NCI-H510A treated with DMSO at 0.1 percent for 48 hours (cell line): ENCODE measurements around the gene PSMC5.
"Not testable (repeated sequence)": the region's sequence is repeated elsewhere in the genome, so short reads cannot be mapped to it uniquely, and the experiment has no call there.

Experiments used
- DNase-seq: peaks from one replicate; lab custom pipeline; 2025; lab: John Stamatoyannopoulos, UW

The PSMC5 gene

GRCh38 chr17:63827002-63827800, at the start of gene PSMC5, which contains the start of gene FTSJ3:
Gene PSMC5, plus strand, starts transcription at chr17:63827431. Its CDS starts 60 bp downstream, at chr17:63827491.
Gene FTSJ3, minus strand, starts transcription at chr17:63827663. Its CDS starts 761 bp downstream, at chr17:63826902.
- peak; percentile 99 for DNase-seq

DNA sequence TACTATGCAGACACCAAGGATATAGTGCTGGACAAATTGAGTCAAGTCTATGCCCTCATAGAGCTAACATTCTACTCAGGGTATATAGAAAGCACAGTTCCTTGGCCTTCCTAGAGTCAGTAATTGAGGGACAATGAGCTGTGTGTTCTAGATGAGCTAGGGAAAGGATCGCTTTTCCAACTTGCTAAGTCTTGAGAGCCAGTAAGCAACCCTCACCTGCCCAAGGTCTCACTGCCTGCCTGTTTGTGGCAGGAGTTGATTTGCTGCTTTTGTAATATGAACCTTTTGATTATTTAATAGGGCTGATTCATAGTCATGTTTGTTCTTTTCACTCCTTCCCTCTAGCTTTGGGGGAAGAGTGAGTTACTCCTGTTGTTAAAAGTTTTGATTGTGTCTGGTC, 46.7 kb upstream of the PSMC5 start:
- DNase-seq: peak; percentile 51

DNA sequence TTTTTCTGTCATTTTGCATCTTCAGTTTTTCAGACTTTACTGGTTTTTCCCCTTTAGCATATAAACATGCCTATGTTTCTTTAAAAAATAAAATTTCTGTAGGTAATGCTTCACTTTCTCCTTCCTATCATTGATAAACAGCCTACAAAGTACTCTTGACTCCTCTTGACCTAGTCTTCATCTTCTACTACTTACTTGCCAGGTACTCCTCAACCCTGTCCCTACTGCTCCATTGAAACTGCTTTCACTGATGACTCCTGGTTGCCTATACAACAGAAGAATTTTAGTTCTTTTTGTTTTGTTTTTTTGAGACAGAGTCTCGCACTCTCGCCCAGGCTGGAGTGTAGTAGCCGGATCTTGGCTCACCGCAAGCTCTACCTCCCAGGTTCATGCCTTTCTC, 46.3 kb upstream of the PSMC5 start:
- no peak for DNase-seq

- DNase-seq: no peak
Measured at GRCh38 chr17:63783522-63783921, 43.7 kb upstream of the PSMC5 start.

- no peak for DNase-seq
Measured at GRCh38 chr17:63785556-63785955, 41.7 kb upstream of the PSMC5 start.

DNA sequence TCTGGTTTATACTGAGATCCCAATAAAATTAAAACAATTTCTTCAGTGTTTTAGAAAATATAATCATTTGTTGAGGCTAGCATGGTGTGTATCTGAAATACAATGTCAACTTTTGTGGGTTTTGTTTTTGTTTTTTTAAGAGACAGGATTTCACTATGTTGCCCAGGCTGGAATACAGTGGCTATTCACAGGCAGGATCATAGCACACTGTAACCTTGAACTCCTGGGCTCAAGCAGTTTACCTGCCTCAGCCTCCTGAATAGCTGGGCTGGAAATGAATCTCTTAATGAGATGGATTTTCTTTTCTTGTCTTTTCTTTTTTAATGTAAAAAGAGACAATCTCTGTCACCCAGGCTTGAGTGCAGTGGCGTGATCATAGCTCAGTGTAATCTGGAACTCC, 41.1 kb upstream of the PSMC5 start:
- no peak for DNase-seq

DNA sequence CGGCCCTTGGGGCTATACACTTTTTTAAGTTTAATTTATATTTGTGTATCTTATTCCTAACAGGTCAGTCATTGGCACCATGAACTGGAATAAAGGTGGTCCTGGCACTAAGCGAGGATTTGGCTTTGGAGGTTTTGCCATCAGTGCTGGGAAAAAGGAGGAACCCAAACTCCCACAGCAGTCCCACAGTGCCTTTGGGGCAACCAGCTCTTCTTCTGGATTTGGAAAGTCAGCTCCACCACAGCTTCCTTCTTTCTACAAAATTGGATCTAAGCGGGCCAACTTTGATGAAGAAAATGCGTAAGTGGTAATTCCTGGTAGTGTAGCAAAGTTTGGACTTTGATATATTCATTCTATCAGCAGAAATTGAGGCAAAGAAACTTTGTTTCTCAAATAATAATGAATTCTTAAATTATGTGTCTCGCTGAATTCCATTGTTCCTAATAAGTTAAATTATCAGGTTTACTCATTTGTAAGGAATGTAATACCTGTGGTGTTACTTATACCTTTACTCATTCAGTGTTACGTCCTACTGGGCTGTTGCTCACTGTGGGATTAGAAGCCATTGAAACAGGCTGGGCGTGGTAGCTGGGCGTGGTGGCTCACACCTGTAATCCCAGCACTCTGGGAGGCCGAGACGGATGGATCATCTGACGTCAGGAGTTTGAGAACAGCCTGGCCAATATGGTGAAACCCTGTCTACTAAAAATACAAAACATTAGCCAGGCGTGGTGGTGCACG, 40.1 kb upstream of the PSMC5 start:
- no peak for DNase-seq

- no peak for DNase-seq
Measured at GRCh38 chr17:63790057-63790456, 37.2 kb upstream of the PSMC5 start.

DNA sequence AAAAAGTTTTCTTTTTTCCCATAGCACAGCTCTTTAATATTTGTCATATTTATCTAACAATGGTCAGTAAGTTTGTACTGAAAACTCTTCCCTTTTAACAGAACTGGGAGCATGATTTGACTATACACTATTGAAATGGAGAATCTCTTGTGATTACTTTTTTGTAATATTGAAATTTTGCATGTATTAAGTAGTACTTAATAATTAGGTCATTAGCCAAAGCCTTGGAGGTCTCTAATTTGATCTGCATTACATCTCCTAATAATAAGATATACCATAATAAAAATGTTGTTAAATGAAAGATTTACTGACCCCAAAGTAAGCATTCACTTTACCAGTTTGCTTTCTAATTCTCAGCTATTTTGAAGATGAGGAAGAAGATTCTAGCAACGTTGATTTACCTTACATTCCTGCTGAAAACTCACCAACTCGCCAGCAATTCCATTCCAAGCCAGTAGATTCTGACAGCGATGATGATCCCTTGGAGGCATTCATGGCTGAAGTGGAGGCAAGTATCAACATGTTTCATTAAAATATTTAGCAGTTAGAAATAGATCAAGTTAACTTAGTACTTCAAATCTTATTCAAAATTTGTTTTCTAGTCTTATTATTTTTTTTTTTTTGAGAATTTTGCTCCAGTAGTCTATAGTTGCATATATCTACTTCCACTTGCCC, 35.0 kb upstream of the PSMC5 start:
- DNase-seq: no peak

- not testable (repeated sequence) for DNase-seq
Measured at GRCh38 chr17:63796375-63796774, 30.9 kb upstream of the PSMC5 start.

- DNase-seq: no peak
Measured at GRCh38 chr17:63798572-63799106, 28.6 kb upstream of the PSMC5 start.

DNA sequence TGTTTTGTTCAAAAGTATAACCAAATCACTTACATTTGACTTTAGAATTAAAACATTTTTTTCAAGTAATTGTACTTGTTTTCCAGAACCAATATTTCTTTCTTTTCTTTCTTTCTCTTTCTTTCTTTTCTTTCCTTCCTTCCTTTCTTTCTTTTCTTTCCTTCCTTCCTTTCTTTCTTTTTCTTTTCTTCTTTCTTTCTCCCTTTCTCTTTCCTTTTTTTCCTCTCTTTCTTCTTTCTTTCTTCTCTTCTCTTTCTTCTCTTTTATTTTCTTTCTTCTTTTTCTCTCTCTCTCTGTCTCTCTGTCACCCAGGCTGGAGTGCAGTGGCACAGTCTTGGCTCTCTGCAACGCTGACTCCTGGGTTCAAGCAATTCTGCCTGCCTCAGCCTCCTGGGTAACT, 26.4 kb upstream of the PSMC5 start:
- DNase-seq: no peak

- DNase-seq: no peak
Measured at GRCh38 chr17:63804328-63804727, 22.9 kb upstream of the PSMC5 start.

GRCh38 chr17:63805591-63805990, 21.6 kb upstream of the PSMC5 start:
- DNase-seq: no peak

DNA sequence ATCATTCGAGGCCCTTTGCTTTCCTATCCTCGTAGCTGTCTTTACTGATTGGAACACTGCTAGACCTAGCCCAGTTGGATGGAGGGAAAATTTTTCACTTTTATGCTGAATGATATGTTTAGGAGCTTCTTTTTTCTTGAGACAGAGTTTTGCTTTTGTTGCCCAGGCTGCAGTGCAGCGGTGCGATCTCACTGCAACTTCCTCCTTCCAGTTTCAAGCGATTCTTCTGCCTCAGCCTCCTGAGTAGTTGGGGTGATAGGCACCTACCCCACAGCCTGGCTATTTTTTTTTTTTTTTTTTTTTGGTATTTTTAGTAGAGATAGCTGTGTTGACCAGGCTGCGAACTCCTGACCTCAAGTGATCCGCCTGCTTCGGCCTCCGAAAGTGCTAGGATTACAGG, 17.3 kb upstream of the PSMC5 start:
- no peak for DNase-seq

DNA sequence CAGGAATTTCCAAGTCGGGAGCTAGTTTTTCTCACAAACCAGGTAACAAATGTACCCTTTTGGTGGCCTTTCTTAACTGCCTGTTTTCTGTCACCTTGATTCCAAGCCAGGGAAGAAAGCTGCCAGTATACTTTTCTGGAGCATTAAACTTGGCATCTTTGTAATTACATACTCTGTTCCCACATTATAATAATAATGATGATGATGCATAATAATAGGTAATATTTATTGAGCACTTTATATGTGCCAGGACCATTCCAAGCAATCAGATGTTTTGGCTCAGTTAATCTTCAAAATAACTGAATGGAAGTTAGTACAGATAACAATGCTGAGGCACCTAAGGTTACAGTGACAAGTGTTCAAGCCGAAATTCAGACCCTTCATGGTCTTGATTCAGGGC, 11.1 kb upstream of the PSMC5 start:
- DNase-seq: no peak

- no peak for DNase-seq
Measured at GRCh38 chr17:63816669-63817068, 10.6 kb upstream of the PSMC5 start.

DNA sequence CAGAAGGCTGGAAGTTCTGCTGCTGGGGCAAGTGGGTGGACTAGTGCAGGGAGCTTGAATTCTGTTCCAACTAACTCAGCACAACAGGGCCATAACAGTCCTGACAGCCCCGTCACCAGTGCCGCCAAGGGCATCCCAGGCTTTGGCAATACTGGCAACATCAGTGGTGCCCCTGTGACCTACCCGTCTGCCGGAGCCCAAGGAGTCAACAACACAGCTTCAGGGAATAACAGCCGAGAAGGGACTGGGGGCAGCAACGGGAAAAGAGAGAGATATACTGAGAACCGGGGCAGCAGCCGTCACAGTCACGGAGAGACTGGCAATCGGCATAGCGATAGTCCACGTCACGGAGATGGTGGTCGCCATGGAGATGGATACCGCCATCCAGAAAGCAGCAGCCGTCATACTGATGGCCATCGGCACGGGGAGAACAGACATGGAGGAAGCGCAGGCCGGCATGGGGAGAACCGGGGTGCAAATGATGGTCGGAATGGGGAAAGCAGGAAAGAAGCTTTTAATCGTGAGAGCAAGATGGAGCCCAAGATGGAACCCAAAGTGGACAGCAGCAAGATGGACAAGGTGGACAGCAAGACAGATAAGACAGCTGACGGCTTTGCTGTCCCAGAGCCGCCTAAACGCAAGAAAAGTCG, 9.4 kb upstream of the PSMC5 start:
- DNase-seq: no peak

- DNase-seq: no peak
Measured at GRCh38 chr17:63819131-63819530, 8.1 kb upstream of the PSMC5 start.

DNA sequence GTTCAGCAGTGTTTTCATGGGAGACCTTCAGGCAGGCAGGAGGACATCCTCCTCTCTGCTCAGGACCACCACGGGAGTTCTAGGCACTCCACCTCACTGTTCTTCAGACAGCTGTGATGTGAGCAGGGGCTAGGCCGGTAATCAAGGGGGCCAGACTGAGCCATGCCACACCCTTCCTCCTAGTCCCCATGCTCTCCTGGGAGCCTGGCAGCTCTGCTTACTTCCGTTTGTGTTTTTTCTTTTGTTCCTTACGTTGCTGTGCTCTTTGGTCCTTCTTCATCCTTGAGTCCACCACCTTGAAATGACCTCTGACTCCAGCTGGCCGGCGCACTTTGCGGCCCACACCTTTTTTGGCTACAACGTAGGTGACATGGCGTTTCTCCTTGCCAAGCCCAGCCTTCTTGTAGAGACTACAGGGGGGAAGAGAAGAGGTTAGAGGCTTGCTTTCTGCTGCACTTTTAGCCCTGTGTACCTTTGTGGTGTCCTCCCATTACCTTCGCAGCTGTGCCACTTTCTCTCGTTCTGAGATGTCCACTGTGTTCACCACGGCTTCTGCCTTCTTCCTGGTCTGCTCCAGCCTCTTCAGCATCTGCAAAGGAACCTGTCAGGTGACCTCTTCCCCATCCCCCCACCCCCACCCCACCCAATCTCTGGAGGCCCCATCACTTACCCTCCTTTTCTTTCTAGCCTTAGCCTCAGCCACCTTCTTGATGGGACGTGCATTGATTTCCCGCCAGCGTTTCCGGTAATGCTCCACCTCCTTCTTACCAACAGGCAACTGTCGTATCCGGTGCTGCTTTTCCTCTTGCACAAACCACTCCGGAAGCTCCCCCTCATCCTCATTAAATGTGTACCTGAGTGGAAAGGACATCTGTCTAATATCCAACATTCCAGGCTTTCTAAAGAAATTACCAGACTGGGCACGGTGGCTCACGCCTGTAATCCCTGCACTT, 7.4 kb upstream of the PSMC5 start:
- DNase-seq: no peak
